Measurements from ENCODE around the gene CCDC187.

The CCDC187 gene

GRCh38 chr9:136297016-136297691 lies 6.7 kb downstream of the CCDC187 start:
- DNase-seq = no peak

GRCh38 chr9:136296434-136297015 lies 7.4 kb downstream of the CCDC187 start:
- no peak for DNase-seq

- no peak for DNase-seq
These were observed 8.1 kb downstream of the CCDC187 start for GRCh38 chr9:136295542-136296433.

GRCh38 chr9:136295055-136295454 lies 8.8 kb downstream of the CCDC187 start:
- DNase-seq = no peak

GRCh38 chr9:136294437-136294836 lies 9.5 kb downstream of the CCDC187 start:
- no peak for DNase-seq

GRCh38 chr9:136293476-136294077 lies 10.3 kb downstream of the CCDC187 start:
- DNase-seq = no peak

GRCh38 chr9:136292591-136293448 lies 11.1 kb downstream of the CCDC187 start:
- DNase-seq = no peak

GRCh38 chr9:136292026-136292538 lies 11.8 kb downstream of the CCDC187 start:
- DNase-seq = no peak

GRCh38 chr9:136291306-136292025 lies 12.4 kb downstream of the CCDC187 start:
- no peak for DNase-seq

GRCh38 chr9:136290508-136291000 lies 13.3 kb downstream of the CCDC187 start:
- no peak for DNase-seq

GRCh38 chr9:136289651-136290507 lies 14.0 kb downstream of the CCDC187 start:
- no peak for DNase-seq

GRCh38 chr9:136287960-136288753 lies 15.7 kb downstream of the CCDC187 start:
- DNase-seq = no peak

GRCh38 chr9:136286987-136287379 lies 16.9 kb downstream of the CCDC187 start:
- no peak for DNase-seq

GRCh38 chr9:136286359-136286986 lies 17.4 kb downstream of the CCDC187 start:
- DNase-seq = no peak

- no peak for DNase-seq
These were observed 18.2 kb downstream of the CCDC187 start for GRCh38 chr9:136285501-136286358.

GRCh38 chr9:136284951-136285350 lies 18.9 kb downstream of the CCDC187 start:
- no peak for DNase-seq

GRCh38 chr9:136284311-136284710 lies 19.6 kb downstream of the CCDC187 start:
- DNase-seq = no peak
